ENCODE measurements around the gene FOXL2NB.

FOXL2NB gene

DNA sequence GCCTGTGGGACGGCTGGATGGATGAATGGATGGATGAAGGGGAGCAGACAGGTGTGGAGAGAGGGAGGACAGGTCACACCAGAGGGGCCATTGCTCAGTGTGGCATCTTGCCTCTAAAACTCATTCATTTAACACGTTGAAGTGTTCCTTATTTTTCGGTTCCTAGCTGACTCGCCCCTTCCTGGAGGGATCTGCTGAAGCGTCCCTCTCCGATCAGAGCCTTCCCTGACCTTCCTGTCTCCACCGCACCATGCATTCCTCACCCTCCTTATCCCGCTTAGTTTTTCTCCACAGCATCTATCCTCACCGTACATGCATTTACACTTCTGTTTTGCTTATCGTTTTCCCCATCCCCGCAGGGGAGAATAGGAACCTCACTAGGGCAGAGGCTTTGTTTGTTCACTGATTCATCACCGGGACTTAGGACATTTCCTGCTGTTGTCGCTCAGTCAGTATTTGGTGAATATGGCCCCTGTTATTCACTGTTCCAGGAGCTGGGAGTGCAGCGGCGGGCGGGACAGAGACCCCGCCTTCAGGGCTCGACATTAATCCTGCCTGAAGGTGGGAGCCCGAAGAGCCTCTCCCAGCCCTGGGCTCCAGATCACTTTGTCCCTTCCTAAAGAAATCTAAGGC lies 32.0 kb upstream of the FOXL2NB start:
- 24% methylated on average over 15 of the region's 19 CpGs for WGBS
- Histone ChIP-seq H4K8ac (ENCODE audit: low read length) (no peak overlapping the region), H3K4ac (ENCODE audit: low read depth in 1 of 2, low read length in 2 of 2) (no peak overlapping the region), H3K14ac (ENCODE audit: low read length in 2 of 2) (no peak overlapping the region), H2BK15ac (ENCODE audit: low read depth, poor library complexity, severe bottlenecking) (peak overlapping the region; percentile 12), H2AK5ac (ENCODE audit: low read length, severe bottlenecking) (peak overlapping the region; percentile 16), H2BK12ac (ENCODE audit: low read length in 2 of 2) (no peak overlapping the region), H3K36me3 (ENCODE audit: control insufficient read depth in 1 of 2, insufficient read depth in 2 of 2, low read depth in 1 of 2, low read length in 2 of 2) (no peaks in the 10 kb centered on the region), H2BK5ac (ENCODE audit: low read depth, low read length, poor library complexity, severe bottlenecking) (no peak overlapping the region), H3K9ac (ENCODE audit: low read length) (peak overlapping the region; percentile 99), H3K4me3 (ENCODE audit: insufficient read depth in 1 of 2, low read depth in 1 of 2, low read length in 2 of 2) (peak overlapping the region; percentile 41 to 94), H3K4me2 (ENCODE audit: low read length, poor library complexity, severe bottlenecking) (peak overlapping the region; percentile 61), H3K23ac (ENCODE audit: low read length in 2 of 2) (no peak overlapping the region), H3K18ac (ENCODE audit: low read depth in 1 of 2, low read length in 2 of 2) (peak overlapping the region in 1 of 2 experiments; percentile 10), H2AFZ (ENCODE audit: low read depth, low read length) (peak overlapping the region; percentile 48), H3K79me1 (replicated peaks; ENCODE audit: low read length, poor library complexity, severe bottlenecking) (no peaks in the 10 kb centered on the region), H2BK120ac (ENCODE audit: low read depth, low read length) (no peak overlapping the region), H3K4me1 (ENCODE audit: control insufficient read depth, insufficient read depth, low read depth, low read length) (peaks cover 7% of the 10 kb centered on the region), H4K91ac (ENCODE audit: low read length) (no peak overlapping the region), H3K27ac (ENCODE audit: low read length, poor library complexity, severe bottlenecking) (peak overlapping the region; percentile 62), H3K27me3 (ENCODE audit: control insufficient read depth in 1 of 2, insufficient read depth in 1 of 2, low read length in 2 of 2) (no peaks in the 10 kb centered on the region), H3K9me3 (ENCODE audit: control insufficient read depth, low read length) (no peaks in the 10 kb centered on the region)
- peak; percentile 56 for DNase-seq

DNA sequence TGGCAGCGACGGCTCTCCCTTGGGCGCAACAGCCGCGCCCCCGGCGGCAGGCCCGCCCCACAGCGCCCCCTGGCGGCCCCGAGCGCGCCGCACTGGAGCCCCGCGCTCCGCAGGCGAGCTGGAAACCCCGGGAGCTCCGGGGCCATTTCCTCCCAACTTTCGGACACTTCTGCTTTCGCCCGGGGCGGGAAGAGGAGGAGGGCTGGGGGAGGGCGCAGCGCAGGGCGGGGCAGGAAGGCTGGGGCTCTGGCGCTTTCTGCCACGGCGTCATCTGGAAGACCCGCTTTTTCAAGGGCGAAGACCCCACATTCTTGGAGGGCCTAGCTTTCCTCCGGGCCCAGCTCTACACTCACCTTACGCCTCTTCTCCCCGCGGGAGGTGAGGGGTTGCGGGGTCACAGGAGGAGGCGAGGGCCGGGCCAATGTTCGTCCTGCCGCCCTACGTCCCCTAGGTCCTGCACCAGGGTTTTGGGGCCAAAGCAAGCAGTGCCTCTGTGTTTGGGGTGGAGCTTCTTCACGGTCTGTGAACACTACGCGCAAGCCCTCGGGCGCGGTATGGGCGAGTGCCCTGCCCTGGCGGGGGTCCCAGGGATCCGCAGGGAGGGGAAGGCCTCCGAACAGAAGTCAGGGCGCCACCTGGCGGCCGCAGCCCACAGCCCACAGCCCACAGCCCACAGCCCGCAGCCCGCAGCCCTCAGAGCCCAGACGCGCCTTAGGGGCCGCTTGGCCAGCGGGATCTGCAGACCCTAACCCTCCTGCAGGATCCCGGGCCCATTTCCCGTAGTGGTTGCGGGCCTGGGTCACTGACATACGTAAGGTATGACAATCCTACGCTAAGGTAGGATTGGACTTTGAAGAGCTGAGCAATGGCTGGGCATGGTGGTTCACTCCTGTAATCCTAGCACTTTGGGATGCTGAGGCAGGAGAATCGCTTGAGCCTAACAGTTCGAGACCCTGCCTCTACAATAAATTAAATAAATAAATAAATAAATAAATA lies 31.2 kb upstream of the FOXL2NB start:
- peak overlapping the region; percentile 76 for H3K27ac ChIP-seq (ENCODE audit: low read length, poor library complexity, severe bottlenecking)
- H3K36me3 ChIP-seq (ENCODE audit: control insufficient read depth in 1 of 2, insufficient read depth in 2 of 2, low read depth in 1 of 2, low read length in 2 of 2), result no peaks in the 10 kb centered on the region
- peaks cover 7% of the 10 kb centered on the region for H3K4me1 ChIP-seq (ENCODE audit: control insufficient read depth, insufficient read depth, low read depth, low read length)
- H3K18ac ChIP-seq (ENCODE audit: low read depth in 1 of 2, low read length in 2 of 2), result peak overlapping the region in 1 of 2 experiments; percentile 94
- 2% methylated on average over 52 of the region's 68 CpGs for WGBS
- H3K4me2 ChIP-seq (ENCODE audit: low read length, poor library complexity, severe bottlenecking), result peak overlapping the region; percentile 61
- no peak overlapping the region for H2BK15ac ChIP-seq (ENCODE audit: low read depth, poor library complexity, severe bottlenecking)
- no peaks in the 10 kb centered on the region for H3K9me3 ChIP-seq (ENCODE audit: control insufficient read depth, low read length)
- H3K14ac ChIP-seq (ENCODE audit: low read length in 2 of 2), result peak overlapping the region in 1 of 2 experiments; percentile 73
- no peak overlapping the region for H2BK120ac ChIP-seq (ENCODE audit: low read depth, low read length)
- no peaks in the 10 kb centered on the region for H3K27me3 ChIP-seq (ENCODE audit: control insufficient read depth in 1 of 2, insufficient read depth in 1 of 2, low read length in 2 of 2)
- peak overlapping the region; percentile 97 for H2AFZ ChIP-seq (ENCODE audit: low read depth, low read length)
- peak overlapping the region; percentile 99 for H3K9ac ChIP-seq (ENCODE audit: low read length)
- H3K79me1 ChIP-seq (replicated peaks; ENCODE audit: low read length, poor library complexity, severe bottlenecking), result no peaks in the 10 kb centered on the region
- peak overlapping the region in 1 of 2 experiments; percentile 46 for H3K23ac ChIP-seq (ENCODE audit: low read length in 2 of 2)
- peak overlapping the region; percentile 4 for H4K8ac ChIP-seq (ENCODE audit: low read length)
- peak; percentile 87 for DNase-seq
- H3K4me3 ChIP-seq (ENCODE audit: insufficient read depth in 1 of 2, low read depth in 1 of 2, low read length in 2 of 2), result peak overlapping the region; percentile 62 to 94
- no peak overlapping the region for H2AK5ac ChIP-seq (ENCODE audit: low read length, severe bottlenecking)
- H2BK12ac ChIP-seq (ENCODE audit: low read length in 2 of 2), result peak overlapping the region; percentile 3 to 92
- H2BK5ac ChIP-seq (ENCODE audit: low read depth, low read length, poor library complexity, severe bottlenecking), result no peak overlapping the region
- H3K4ac ChIP-seq (ENCODE audit: low read depth in 1 of 2, low read length in 2 of 2), result peak overlapping the region in 1 of 2 experiments; percentile 90
- H4K91ac ChIP-seq (ENCODE audit: low read length), result no peak overlapping the region

DNA sequence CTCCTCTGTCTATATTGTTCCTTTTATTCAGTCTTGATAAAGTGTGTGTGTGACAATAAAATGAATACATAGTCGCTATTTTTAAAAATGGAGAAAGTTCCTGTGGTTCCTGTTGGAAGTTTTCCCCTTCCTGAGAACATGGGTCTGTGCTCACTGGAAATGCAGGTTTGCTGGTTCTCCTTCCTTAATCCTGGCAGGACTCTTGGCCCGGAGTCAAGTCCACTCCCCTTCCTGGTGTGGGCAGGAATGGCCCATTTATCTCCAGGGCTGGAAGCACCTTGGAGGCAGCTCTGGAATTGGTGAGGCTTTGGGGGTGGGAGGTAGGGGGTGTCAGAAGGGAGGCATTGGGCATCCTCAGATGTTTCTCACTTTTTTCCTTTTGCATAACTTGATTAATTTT lies 30.2 kb upstream of the FOXL2NB start:
- H2BK120ac ChIP-seq (ENCODE audit: low read depth, low read length), result no peak overlapping the region
- no peaks in the 10 kb centered on the region for H3K9me3 ChIP-seq (ENCODE audit: control insufficient read depth, low read length)
- no peak for DNase-seq
- no peak overlapping the region for H3K4ac ChIP-seq (ENCODE audit: low read depth in 1 of 2, low read length in 2 of 2)
- no peaks in the 10 kb centered on the region for H3K79me1 ChIP-seq (replicated peaks; ENCODE audit: low read length, poor library complexity, severe bottlenecking)
- H2AK5ac ChIP-seq (ENCODE audit: low read length, severe bottlenecking), result peak overlapping the region; percentile 52
- no peak overlapping the region for H2AFZ ChIP-seq (ENCODE audit: low read depth, low read length)
- H3K4me1 ChIP-seq (ENCODE audit: control insufficient read depth, insufficient read depth, low read depth, low read length), result peaks cover 8% of the 10 kb centered on the region
- no peak overlapping the region for H3K9ac ChIP-seq (ENCODE audit: low read length)
- H3K14ac ChIP-seq (ENCODE audit: low read length in 2 of 2), result no peak overlapping the region
- WGBS, result 80% methylated on average over 2 of the region's 2 CpGs
- H3K27ac ChIP-seq (ENCODE audit: low read length, poor library complexity, severe bottlenecking), result no peak overlapping the region
- no peak overlapping the region for H2BK5ac ChIP-seq (ENCODE audit: low read depth, low read length, poor library complexity, severe bottlenecking)
- no peak overlapping the region for H3K4me3 ChIP-seq (ENCODE audit: insufficient read depth in 1 of 2, low read depth in 1 of 2, low read length in 2 of 2)
- H3K36me3 ChIP-seq (ENCODE audit: control insufficient read depth in 1 of 2, insufficient read depth in 2 of 2, low read depth in 1 of 2, low read length in 2 of 2), result no peaks in the 10 kb centered on the region
- H3K27me3 ChIP-seq (ENCODE audit: control insufficient read depth in 1 of 2, insufficient read depth in 1 of 2, low read length in 2 of 2), result no peaks in the 10 kb centered on the region
- H3K18ac ChIP-seq (ENCODE audit: low read depth in 1 of 2, low read length in 2 of 2), result no peak overlapping the region
- no peak overlapping the region for H3K23ac ChIP-seq (ENCODE audit: low read length in 2 of 2)
- no peak overlapping the region for H2BK12ac ChIP-seq (ENCODE audit: low read length in 2 of 2)
- H4K91ac ChIP-seq (ENCODE audit: low read length), result no peak overlapping the region
- H2BK15ac ChIP-seq (ENCODE audit: low read depth, poor library complexity, severe bottlenecking), result no peak overlapping the region
- no peak overlapping the region for H3K4me2 ChIP-seq (ENCODE audit: low read length, poor library complexity, severe bottlenecking)
- no peak overlapping the region for H4K8ac ChIP-seq (ENCODE audit: low read length)

DNA sequence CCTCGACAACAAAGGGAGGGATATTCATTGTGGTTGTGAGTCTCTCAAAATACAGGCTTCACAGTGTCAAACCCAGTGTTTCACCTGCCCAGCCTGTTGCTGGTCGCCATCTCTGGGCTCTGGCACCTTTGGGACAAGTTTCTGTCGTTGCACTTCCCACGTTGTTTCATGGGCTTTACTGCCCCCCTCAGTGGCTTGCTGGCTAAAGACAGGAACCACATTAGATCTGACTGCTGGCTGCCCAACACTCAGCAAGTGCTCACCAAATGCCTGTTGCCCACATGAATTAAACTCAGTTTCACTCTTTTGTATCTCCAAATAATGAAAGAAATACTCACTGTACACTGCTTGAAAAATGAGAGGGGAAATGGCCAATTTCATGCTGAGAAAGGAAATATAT lies 27.7 kb upstream of the FOXL2NB start:
- Histone ChIP-seq H3K4ac (ENCODE audit: low read depth in 1 of 2, low read length in 2 of 2) (no peak overlapping the region), H2BK15ac (ENCODE audit: low read depth, poor library complexity, severe bottlenecking) (no peak overlapping the region), H3K79me1 (replicated peaks; ENCODE audit: low read length, poor library complexity, severe bottlenecking) (no peaks in the 10 kb centered on the region), H3K27me3 (ENCODE audit: control insufficient read depth in 1 of 2, insufficient read depth in 1 of 2, low read length in 2 of 2) (no peaks in the 10 kb centered on the region), H2AK5ac (ENCODE audit: low read length, severe bottlenecking) (no peak overlapping the region), H3K14ac (ENCODE audit: low read length in 2 of 2) (no peak overlapping the region), H3K9ac (ENCODE audit: low read length) (no peak overlapping the region), H3K4me2 (ENCODE audit: low read length, poor library complexity, severe bottlenecking) (no peak overlapping the region), H2BK5ac (ENCODE audit: low read depth, low read length, poor library complexity, severe bottlenecking) (no peak overlapping the region), H4K91ac (ENCODE audit: low read length) (no peak overlapping the region), H3K36me3 (ENCODE audit: control insufficient read depth in 1 of 2, insufficient read depth in 2 of 2, low read depth in 1 of 2, low read length in 2 of 2) (no peaks in the 10 kb centered on the region), H2AFZ (ENCODE audit: low read depth, low read length) (no peak overlapping the region), H2BK12ac (ENCODE audit: low read length in 2 of 2) (no peak overlapping the region), H3K27ac (ENCODE audit: low read length, poor library complexity, severe bottlenecking) (no peak overlapping the region), H3K4me3 (ENCODE audit: insufficient read depth in 1 of 2, low read depth in 1 of 2, low read length in 2 of 2) (no peak overlapping the region), H2BK120ac (ENCODE audit: low read depth, low read length) (no peak overlapping the region), H3K4me1 (ENCODE audit: control insufficient read depth, insufficient read depth, low read depth, low read length) (peaks cover 17% of the 10 kb centered on the region), H4K8ac (ENCODE audit: low read length) (no peak overlapping the region), H3K18ac (ENCODE audit: low read depth in 1 of 2, low read length in 2 of 2) (no peak overlapping the region), H3K9me3 (ENCODE audit: control insufficient read depth, low read length) (no peaks in the 10 kb centered on the region), H3K23ac (ENCODE audit: low read length in 2 of 2) (no peak overlapping the region)
- DNase-seq, result no peak
- WGBS, result 64% methylated on average over 4 of the region's 4 CpGs

Data from mesenchymal stem cell (in vitro differentiated cells and primary cell).